GM18526 (cell line): ENCODE results near the gene CD226.

Source experiments
- POLR2A ChIP-seq: IDR thresholded peaks from 3 replicates; pipeline ENCODE4 v1.6.1; 2011; ENCODE audit not compliant: insufficient read length; ENCODE audit errors: extremely low read depth

Gene CD226

GRCh38 chr18:69968039-69968438, 20.4 kb upstream of the CD226 start:
- TF ChIP-seq POLR2A = no peak

- no peak for TF ChIP-seq POLR2A
These were observed 15.5 kb upstream of the CD226 start for GRCh38 chr18:69963196-69963595.

- no peak for TF ChIP-seq POLR2A
These were observed 14.0 kb upstream of the CD226 start for GRCh38 chr18:69961718-69962117.

GRCh38 chr18:69958422-69958821, 10.7 kb upstream of the CD226 start:
- TF ChIP-seq POLR2A = no peak

- no peak for TF ChIP-seq POLR2A
These were observed 10.1 kb upstream of the CD226 start for GRCh38 chr18:69957747-69958146.

- no peak for TF ChIP-seq POLR2A
These were observed 9.3 kb upstream of the CD226 start for GRCh38 chr18:69956665-69957620.

GRCh38 chr18:69956057-69956456, 8.4 kb upstream of the CD226 start:
- TF ChIP-seq POLR2A = no peak

- no peak for TF ChIP-seq POLR2A
These were observed 7.2 kb upstream of the CD226 start for GRCh38 chr18:69954719-69955480.

- no peak for TF ChIP-seq POLR2A
These were observed 5.5 kb upstream of the CD226 start for GRCh38 chr18:69953191-69953590.

GRCh38 chr18:69951182-69951581, 3.5 kb upstream of the CD226 start:
- no peak for TF ChIP-seq POLR2A

GRCh38 chr18:69949538-69949936, 1.9 kb upstream of the CD226 start:
- peak; percentile 1 for TF ChIP-seq POLR2A

- TF ChIP-seq POLR2A = peak; percentile 10
These were observed 1.4 kb upstream of the CD226 start for GRCh38 chr18:69948919-69949537.

- no peak for TF ChIP-seq POLR2A
These were observed 583 bp upstream of the CD226 start for GRCh38 chr18:69948256-69948655.

- no peak for TF ChIP-seq POLR2A
These were observed 991 bp downstream of the CD226 start for GRCh38 chr18:69946608-69947155.
